Measurements from ENCODE around the gene ZNF223.
A peak's percentile ranks its signal among the peaks of the same experiment; 100 is the strongest.

ZNF223 gene

GRCh38 chr19:44071824-44072542, 20.1 kb downstream of the ZNF223 start, which contains the start of gene ZNF284:
Gene ZNF284, plus strand, starts transcription at chr19:44072159. Its CDS starts 4,231 bp downstream, at chr19:44076390.
- DNase-seq = peak; percentile 81 to 95 (median 88)

GRCh38 chr19:44072543-44073401, 20.9 kb downstream of the ZNF223 start:
- peak in 2 of 3 experiments; percentile 27 to 35 for DNase-seq

GRCh38 chr19:44076325-44076724, 24.5 kb downstream of the ZNF223 start:
- no peak for DNase-seq

GRCh38 chr19:44092108-44092507, 40.3 kb downstream of the ZNF223 start:
- DNase-seq = no peak

- DNase-seq = peak; percentile 89 to 94 (median 92)
Observed at GRCh38 chr19:44093931-44094765, 42.3 kb downstream of the ZNF223 start, which contains the start of gene ZNF224. Gene ZNF224, plus strand, starts transcription at chr19:44094361. Its CDS starts 3,513 bp downstream, at chr19:44097874.

DNA sequence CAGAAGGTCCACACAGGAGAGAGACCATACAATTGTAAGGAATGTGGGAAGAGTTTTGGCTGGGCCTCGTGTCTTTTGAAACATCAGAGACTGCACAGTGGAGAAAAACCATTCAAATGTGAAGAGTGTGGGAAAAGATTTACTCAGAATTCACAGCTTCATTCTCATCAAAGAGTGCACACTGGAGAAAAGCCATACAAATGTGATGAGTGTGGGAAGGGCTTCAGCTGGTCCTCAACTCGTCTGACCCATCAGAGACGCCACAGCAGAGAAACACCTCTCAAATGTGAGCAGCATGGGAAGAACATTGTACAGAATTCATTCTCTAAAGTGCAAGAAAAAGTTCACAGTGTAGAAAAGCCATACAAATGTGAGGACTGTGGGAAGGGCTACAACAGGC, 55.9 kb downstream of the ZNF223 start:
- DNase-seq = no peak

GRCh38 chr19:44109458-44109857, 57.6 kb downstream of the ZNF223 start:
- no peak for DNase-seq

DNA sequence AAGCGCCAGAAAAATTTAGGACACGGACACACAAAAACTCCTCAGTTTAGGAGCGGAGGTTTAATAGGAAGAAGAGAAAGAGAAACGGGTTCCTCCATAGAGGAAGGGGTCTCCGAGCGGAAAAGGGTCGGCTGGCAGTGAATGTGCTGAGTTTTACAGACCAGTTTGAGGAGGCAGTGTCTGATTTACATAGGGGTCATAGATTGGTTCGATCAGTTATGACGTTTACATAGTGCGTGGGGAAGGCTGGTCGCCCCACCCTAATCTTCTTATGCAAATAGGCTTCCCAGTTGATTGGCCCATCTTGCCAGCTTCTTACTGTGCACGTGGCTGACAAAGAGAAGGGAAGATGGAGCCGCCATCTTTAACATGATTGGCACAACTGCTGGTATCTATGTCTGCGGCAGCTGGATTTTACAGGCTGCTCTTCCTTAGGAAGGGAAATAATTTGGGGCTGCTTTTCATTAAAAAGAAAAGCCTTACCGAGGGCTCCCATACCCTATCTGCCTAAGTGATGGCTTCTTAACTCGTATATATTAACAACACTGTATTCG, 60.2 kb downstream of the ZNF223 start:
- peak in 1 of 3 experiments; percentile 12 for DNase-seq

- DNase-seq = no peak
Observed at GRCh38 chr19:44112802-44113137, 60.9 kb downstream of the ZNF223 start.

- DNase-seq = peak; percentile 92 to 99 (median 98)
Observed at GRCh38 chr19:44113138-44113783, 61.4 kb downstream of the ZNF223 start, which contains the start of gene ZNF225. Gene ZNF225, plus strand, starts transcription at chr19:44113399. Its CDS starts 2,429 bp downstream, at chr19:44115828.

GRCh38 chr19:44113784-44114390, 62.1 kb downstream of the ZNF223 start:
- DNase-seq = peak; percentile 2 to 28 (median 21)

All from NCI-H1417 (cell line).